ENCODE results near the gene PRPF6.

DNA sequence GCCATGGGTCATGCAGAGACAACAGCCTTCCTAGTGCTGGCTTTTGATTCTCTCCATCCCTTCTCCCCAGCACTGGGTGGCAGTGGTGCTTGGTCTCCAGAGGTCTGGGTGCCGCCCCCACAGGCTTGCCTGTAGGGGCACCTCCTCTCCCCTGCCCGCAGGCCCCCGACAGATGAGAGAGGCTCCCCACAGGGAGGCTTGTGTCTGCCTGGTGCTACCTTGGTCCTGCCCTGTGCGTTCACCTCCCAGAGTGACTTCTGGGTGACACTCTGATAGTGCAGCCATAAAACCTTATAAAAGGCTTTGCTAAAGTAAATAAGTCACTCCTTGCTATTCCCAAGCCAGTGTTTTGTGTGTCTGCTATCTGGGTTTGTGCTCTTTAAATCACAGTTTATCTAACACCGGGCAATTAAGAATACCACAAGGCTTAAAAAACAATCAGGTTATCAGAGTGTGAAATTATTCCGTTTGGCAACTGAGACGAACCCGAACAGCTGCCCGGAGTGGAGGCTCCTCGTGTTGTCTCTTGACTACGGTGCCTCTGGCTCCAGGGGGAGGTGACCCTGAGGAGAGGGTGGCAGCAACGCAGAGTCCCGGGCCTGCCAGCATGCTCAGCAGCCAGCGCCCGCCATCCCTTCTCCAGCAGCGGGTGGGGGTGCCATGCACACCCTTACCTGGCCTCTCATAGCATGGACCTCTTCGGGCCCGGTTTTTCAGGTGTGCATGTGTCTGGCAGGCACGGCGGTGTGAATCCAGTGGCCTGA lies 49.6 kb downstream of the PRPF6 start:
- TF ChIP-seq TAF1 (IDR thresholded peaks at IDR 0.05; ENCODE audit: borderline replicate concordance, low read depth, low read length) (no peak), POLR2A (IDR thresholded peaks at IDR 0.05; ENCODE audit: low read depth, low read length) (no peak), POLR2AphosphoS5 (IDR thresholded peaks at IDR 0.05; ENCODE audit: low read depth, low read length) (peak; percentile 36; the same call in 1 of the 2 replicates)
